ENCODE data around the gene TRIM66.

The TRIM66 gene

DNA sequence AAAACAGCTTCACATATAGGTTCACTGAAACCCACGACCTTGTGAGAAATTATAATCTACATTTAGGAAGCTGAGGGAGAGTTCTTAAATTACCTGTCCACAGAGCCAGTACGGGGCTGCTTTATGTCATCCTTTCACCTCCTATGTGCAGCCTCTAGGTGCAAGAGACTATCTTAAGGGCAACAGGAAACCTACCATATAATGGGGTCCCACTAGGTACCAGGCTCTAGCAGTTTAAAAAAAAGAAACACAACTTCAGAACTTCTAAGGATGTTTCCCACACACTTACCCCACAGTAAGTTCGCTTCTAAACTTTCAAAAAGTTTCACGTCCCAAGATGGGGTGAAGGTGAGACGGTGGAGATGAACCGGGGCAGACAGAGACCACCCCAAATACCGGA, 89.0 kb downstream of the TRIM66 start:
- Histone ChIP-seq H3K27ac (no peak overlapping the region), H3K36me3 (no peaks in the 10 kb centered on the region), H3K4me1 (peaks cover 0 to 14% (median 7%) of the 10 kb centered on the region in 10 experiments; a peak in 13 of 20 replicates), H3K27me3 (peaks cover 42 to 50% (median 48%) of the 10 kb centered on the region in 11 experiments), H4K20me1 (no peaks in the 10 kb centered on the region), H3K9ac (no peak overlapping the region), H3K4me3 (peak overlapping the region; percentile 42 to 67 (median 54); a peak in 19 of 20 replicates), H3K4me2 (peak overlapping the region; percentile 71 to 84 (median 79)), H3K9me3 (replicated peaks in 1 of 11) (peaks cover 0 to 27% (median 14%) of the 10 kb centered on the region in 11 experiments; a peak in 13 of 22 replicates)
- TF ChIP-seq Cebpa-rat (IDR thresholded peaks at IDR 0.05), result no peak

DNA sequence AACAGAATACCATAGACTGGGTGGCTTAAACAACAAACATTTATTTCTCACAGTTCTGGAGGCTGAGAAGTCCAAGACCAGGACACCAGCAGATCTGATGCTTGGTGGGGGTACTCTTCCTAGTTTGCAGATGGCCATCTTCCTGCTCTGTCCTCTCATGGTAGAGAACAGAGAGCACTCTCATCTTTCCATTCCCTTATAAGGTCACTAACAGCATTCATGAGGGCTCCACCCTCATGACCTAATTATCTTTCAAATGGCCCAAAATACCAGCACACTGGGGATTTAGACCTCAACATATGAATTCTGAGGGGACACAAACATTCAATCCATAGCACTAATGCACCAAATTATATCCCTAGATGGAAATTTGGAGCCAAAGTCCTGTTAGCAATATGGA, 94.5 kb downstream of the TRIM66 start:
- Histone ChIP-seq H3K9ac (no peak overlapping the region), H3K9me3 (replicated peaks in 1 of 11) (peaks cover 0 to 11% (median 5%) of the 10 kb centered on the region in 11 experiments; a peak in 4 of 22 replicates), H3K36me3 (no peaks in the 10 kb centered on the region), H3K27ac (no peak overlapping the region), H3K4me3 (no peak overlapping the region), H4K20me1 (no peaks in the 10 kb centered on the region), H3K4me1 (peaks cover 0 to 8% (median 0%) of the 10 kb centered on the region in 10 experiments; a peak in 1 of 20 replicates), H3K27me3 (peaks cover 8 to 11% (median 10%) of the 10 kb centered on the region in 11 experiments), H3K4me2 (no peak overlapping the region)
- TF ChIP-seq Cebpa-rat (IDR thresholded peaks at IDR 0.05), result no peak

DNA sequence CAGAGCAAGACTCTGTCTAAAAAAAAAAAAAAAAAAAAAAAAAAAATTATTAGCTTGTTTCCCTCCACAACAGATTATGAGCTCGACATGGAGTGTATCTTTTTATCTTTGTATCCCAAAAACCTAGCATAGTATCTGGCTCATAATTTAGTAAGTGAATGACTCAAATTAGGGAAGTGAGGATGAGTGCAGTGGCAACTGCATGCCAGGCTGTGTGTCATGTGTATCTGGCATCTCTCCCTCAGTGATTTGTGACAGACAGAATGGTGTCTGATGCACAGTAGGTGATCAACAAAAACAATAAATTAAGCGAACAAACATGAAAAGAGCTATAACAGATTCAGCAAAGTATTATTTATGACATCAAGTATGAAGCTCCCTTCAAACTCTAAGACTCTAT, 95.7 kb downstream of the TRIM66 start:
- peaks cover 0 to 8% (median 2%) of the 10 kb centered on the region in 10 experiments; a peak in 4 of 20 replicates for H3K4me1 ChIP-seq
- no peak for TF ChIP-seq Cebpa-rat (IDR thresholded peaks at IDR 0.05)
- H3K4me3 ChIP-seq, result no peak overlapping the region
- peaks cover 0 to 9% (median 5%) of the 10 kb centered on the region in 11 experiments; a peak in 4 of 22 replicates for H3K9me3 ChIP-seq (replicated peaks in 1 of 11)
- no peaks in the 10 kb centered on the region for H4K20me1 ChIP-seq
- no peak overlapping the region for H3K27ac ChIP-seq
- no peak overlapping the region for H3K4me2 ChIP-seq
- H3K9ac ChIP-seq, result no peak overlapping the region
- peaks cover 0 to under 1% (median 0%) of the 10 kb centered on the region in 11 experiments; a peak in 1 of 22 replicates for H3K27me3 ChIP-seq
- H3K36me3 ChIP-seq, result no peaks in the 10 kb centered on the region

DNA sequence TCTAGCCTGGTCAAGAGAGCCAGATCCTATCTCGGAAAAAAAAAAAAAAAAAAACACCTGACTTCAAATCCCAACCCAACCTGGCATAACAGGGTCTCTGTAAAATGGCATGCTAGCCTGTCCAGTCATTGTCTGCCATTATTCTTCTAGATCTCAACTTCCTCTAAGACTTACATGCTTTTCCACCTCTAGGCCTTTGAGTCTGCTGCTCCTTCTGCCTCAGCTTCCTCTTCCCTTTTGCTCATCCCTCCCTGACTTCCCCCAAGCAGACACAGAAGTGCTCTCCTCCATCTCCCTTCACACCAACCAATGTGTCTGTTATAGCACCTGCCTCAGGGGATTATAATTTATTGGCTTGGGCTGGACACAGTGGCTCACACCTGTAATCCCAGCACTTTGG, 96.3 kb downstream of the TRIM66 start:
- TF ChIP-seq Cebpa-rat (IDR thresholded peaks at IDR 0.05), result no peak
- Histone ChIP-seq H3K4me1 (peaks cover 0 to 8% (median 2%) of the 10 kb centered on the region in 10 experiments; a peak in 4 of 20 replicates), H3K27me3 (no peaks in the 10 kb centered on the region), H4K20me1 (no peaks in the 10 kb centered on the region), H3K4me3 (no peak overlapping the region), H3K4me2 (no peak overlapping the region), H3K36me3 (no peaks in the 10 kb centered on the region), H3K9me3 (replicated peaks in 1 of 11) (peaks cover 0 to 11% (median 5%) of the 10 kb centered on the region in 11 experiments; a peak in 4 of 22 replicates), H3K27ac (no peak overlapping the region), H3K9ac (no peak overlapping the region)

DNA sequence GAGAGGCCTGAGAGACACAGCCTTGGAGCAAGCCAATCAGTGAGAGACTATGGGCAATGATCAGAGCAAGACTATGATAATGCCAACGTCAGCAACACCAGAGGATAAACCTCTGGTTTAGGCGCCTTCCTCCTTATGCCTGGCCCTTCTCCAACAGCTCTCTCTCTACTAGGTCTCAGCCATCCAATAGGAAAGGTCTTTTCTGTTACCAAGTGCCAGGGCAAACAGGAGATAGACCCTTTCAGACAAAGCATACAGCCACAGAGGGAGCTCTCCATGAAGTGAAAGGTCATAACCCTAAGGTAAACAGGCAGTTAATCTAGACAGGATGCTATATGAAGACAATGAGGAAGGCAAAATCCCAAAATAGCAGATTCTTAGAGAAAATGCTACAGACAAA, 98.0 kb downstream of the TRIM66 start:
- TF ChIP-seq Cebpa-rat (IDR thresholded peaks at IDR 0.05), result no peak

DNA sequence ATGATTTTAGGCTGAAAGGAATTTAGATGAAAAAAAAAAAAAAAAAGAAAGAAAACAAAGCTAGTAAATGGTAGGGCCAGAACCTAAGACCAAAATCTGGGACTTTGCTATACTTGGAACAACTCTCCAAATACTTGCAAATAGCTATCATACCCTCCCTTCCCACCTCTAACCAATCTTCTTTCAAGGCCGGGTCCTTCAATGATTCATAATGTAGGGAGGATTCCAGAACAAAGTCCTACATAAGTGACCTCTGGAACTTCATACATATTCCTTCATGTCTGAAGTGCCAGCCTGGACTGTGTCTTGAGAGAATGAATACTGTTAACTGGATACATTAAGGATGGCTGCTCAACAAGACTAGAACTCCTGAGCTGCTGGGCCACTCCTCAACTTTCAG, 98.4 kb downstream of the TRIM66 start:
- H3K4me2 ChIP-seq, result no peak overlapping the region
- no peak overlapping the region for H3K4me3 ChIP-seq
- H3K27ac ChIP-seq, result no peak overlapping the region
- no peaks in the 10 kb centered on the region for H4K20me1 ChIP-seq
- TF ChIP-seq Cebpa-rat (IDR thresholded peaks at IDR 0.05), result no peak
- H3K27me3 ChIP-seq, result no peaks in the 10 kb centered on the region
- H3K9ac ChIP-seq, result no peak overlapping the region
- H3K9me3 ChIP-seq (replicated peaks in 1 of 11), result peaks cover under 1 to 17% (median 5%) of the 10 kb centered on the region in 11 experiments; a peak in 9 of 22 replicates
- H3K4me1 ChIP-seq, result peaks cover 0 to 8% (median 2%) of the 10 kb centered on the region in 10 experiments; a peak in 4 of 20 replicates
- no peaks in the 10 kb centered on the region for H3K36me3 ChIP-seq

More for the DNA sequence above, 98.0 kb downstream of the TRIM66 start:
- H3K27me3 ChIP-seq, result no peaks in the 10 kb centered on the region
- no peak overlapping the region for H3K4me2 ChIP-seq
- no peak overlapping the region for H3K27ac ChIP-seq
- H4K20me1 ChIP-seq, result no peaks in the 10 kb centered on the region
- H3K9ac ChIP-seq, result no peak overlapping the region
- peaks cover 0 to 8% (median 2%) of the 10 kb centered on the region in 10 experiments; a peak in 4 of 20 replicates for H3K4me1 ChIP-seq
- H3K4me3 ChIP-seq, result no peak overlapping the region
- H3K36me3 ChIP-seq, result no peaks in the 10 kb centered on the region
- peaks cover 0 to 17% (median 5%) of the 10 kb centered on the region in 11 experiments; a peak in 7 of 22 replicates for H3K9me3 ChIP-seq (replicated peaks in 1 of 11)

DNA sequence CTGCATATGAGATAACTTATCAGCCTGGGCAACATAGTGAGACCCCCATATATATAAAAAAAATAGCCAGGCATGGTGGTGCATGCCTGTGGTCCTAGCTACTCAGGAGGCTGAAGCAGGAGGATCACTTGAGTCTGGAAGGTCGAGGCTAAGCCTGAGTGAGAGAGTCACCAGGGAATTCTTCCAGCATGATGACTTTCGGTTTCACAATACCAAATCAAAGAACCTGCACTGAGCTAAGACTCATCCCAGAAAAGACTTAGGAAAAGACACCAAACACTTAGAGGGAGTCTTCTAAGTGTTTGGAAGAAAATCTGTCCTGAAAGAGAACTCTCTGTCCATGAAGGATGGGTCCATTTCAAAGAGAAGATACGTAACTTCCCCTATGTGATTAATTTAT, 101.2 kb downstream of the TRIM66 start:
- H3K9ac ChIP-seq, result no peak overlapping the region
- no peak for TF ChIP-seq Cebpa-rat (IDR thresholded peaks at IDR 0.05)
- H3K36me3 ChIP-seq, result no peaks in the 10 kb centered on the region
- no peak overlapping the region for H3K27ac ChIP-seq
- H3K27me3 ChIP-seq, result no peaks in the 10 kb centered on the region
- no peaks in the 10 kb centered on the region for H4K20me1 ChIP-seq
- peaks cover 11 to 22% (median 14%) of the 10 kb centered on the region in 11 experiments; a peak in 16 of 22 replicates for H3K9me3 ChIP-seq (replicated peaks in 1 of 11)
- no peak overlapping the region for H3K4me3 ChIP-seq
- H3K4me2 ChIP-seq, result no peak overlapping the region
- H3K4me1 ChIP-seq, result peaks cover 0 to 5% (median 2%) of the 10 kb centered on the region in 10 experiments; a peak in 4 of 20 replicates

DNA sequence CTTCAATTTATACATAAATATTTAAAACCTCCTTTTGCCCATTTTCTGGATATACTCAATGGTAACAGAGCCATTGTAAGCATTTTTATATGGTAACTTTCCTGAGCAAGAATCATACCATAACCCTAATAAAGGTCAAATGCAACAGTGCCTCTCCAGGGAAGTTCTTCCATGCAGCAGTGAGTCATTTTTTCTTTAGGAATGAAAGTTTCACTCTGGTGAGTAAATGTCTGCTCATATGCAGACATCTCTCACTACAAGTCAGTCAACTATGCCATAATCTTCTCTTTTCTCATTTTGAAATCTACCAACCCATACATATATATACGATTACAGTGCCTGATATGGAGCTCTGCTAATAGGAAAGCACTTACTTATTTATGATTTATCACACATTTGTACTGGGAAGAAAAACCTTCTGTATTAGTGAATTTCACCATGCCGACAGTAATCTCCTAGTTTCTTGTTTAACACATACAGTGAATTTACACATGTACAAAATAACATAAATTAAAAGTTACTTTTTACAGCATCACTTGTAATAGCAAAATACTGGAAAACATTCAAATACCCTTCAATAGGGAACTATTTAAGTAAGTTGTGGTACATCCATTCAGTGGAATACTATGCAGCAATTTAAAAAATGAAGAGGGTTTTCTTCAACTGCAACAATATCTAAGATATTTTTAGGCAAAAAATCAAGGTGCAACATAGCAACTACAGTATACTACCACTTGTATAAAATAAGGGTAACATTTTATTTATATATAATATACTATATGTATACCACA, 104.5 kb downstream of the TRIM66 start:
- no peak for TF ChIP-seq Cebpa-rat (IDR thresholded peaks at IDR 0.05)
- Histone ChIP-seq H3K4me2 (no peak overlapping the region), H3K4me1 (peaks cover 0 to 5% (median 0%) of the 10 kb centered on the region in 10 experiments; a peak in 3 of 20 replicates), H3K27ac (no peak overlapping the region), H4K20me1 (no peaks in the 10 kb centered on the region), H3K27me3 (no peaks in the 10 kb centered on the region), H3K36me3 (no peaks in the 10 kb centered on the region), H3K9ac (no peak overlapping the region), H3K9me3 (replicated peaks in 1 of 11) (peaks cover 11 to 22% (median 14%) of the 10 kb centered on the region in 11 experiments; a peak in 16 of 22 replicates), H3K4me3 (no peak overlapping the region)

DNA sequence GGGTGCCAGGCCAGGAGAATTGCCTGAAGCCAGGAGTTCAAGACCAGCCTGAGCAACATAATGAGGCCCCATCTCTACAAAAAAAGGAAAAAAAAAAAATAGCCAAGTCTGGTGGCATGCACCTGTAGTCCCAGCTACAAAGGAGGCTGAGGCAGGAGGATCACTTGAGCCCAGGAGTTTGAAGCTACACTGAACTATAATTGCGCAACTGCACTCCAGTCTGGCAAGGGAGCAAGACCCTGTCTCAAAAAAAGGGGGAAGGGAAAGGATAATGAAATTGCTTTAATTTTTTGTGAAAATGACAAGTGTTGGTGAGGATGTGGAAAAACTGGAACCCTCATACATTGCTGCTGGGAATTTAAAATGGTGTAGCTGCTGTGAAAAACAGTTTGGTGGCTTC, 107.7 kb downstream of the TRIM66 start:
- no peaks in the 10 kb centered on the region for H3K27me3 ChIP-seq
- TF ChIP-seq Cebpa-rat (IDR thresholded peaks at IDR 0.05), result peak in 8 of 11 experiments; percentile 33 to 88 (median 54); a peak in 10 of 22 replicates
- H3K4me2 ChIP-seq, result no peak overlapping the region
- H3K27ac ChIP-seq, result no peak overlapping the region
- no peaks in the 10 kb centered on the region for H3K4me1 ChIP-seq
- no peak overlapping the region for H3K9ac ChIP-seq
- no peak overlapping the region for H3K4me3 ChIP-seq
- H4K20me1 ChIP-seq, result no peaks in the 10 kb centered on the region
- peaks cover 7 to 18% (median 14%) of the 10 kb centered on the region in 11 experiments; a peak in 16 of 22 replicates for H3K9me3 ChIP-seq (replicated peaks in 1 of 11)
- no peaks in the 10 kb centered on the region for H3K36me3 ChIP-seq

Measured in BLaER1 treated with 17β-estradiol and CSF1 and Interleukin-3, amounts not matched to agents 10 nM and 100 nM (cell line).